ENCODE data around the gene CHMP4A. TPM values are rescaled to one million over a fixed set of nuclear protein-coding genes. Genes with fewer than 3 reads are reported as not detected.

The CHMP4A gene
- total RNA-seq, 4 donors from 2014 or later, result 93.4 to 134 (median 106) TPM

DNA sequence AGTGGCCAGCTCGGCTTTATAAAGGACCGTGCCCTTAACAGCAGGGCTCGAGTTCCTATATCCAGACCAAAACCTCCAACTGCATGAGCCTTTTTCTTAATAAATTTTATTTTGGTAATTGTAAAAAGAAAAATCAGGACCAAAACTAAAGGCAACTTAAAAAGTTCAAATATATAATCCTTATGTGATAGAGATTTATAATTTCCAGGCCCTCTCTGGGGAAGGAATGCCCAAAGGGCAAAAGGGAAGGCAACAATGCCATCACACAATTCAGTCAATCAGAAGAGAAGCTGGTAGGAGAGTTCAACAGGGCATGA lies 24.3 kb downstream of the CHMP4A start:
- Histone ChIP-seq H3K27me3 (no peaks in the 10 kb centered on the region), H3K4me3 (peak overlapping the region in 1 of 2 donors; percentile 77), H3K27ac (peak overlapping the region in 3 of 4 donors; percentile 72 to 83 (median 81)), H3K9me3 (no peaks in the 10 kb centered on the region), H3K36me3 (peaks cover 0 to 70% of the 10 kb centered on the region in 2 donors), H3K4me1 (peaks cover 0 to 30% (median 10%) of the 10 kb centered on the region in 3 donors)
- WGBS, 2 donors (ENCODE audit: low coverage in 1 of 2), result 0% methylated on average over 3 of the region's 3 CpGs; no CpG with 5 or more reads in 1 of the 2 donors
- no peak for ATAC-seq
- TF ChIP-seq, protein P1, sequence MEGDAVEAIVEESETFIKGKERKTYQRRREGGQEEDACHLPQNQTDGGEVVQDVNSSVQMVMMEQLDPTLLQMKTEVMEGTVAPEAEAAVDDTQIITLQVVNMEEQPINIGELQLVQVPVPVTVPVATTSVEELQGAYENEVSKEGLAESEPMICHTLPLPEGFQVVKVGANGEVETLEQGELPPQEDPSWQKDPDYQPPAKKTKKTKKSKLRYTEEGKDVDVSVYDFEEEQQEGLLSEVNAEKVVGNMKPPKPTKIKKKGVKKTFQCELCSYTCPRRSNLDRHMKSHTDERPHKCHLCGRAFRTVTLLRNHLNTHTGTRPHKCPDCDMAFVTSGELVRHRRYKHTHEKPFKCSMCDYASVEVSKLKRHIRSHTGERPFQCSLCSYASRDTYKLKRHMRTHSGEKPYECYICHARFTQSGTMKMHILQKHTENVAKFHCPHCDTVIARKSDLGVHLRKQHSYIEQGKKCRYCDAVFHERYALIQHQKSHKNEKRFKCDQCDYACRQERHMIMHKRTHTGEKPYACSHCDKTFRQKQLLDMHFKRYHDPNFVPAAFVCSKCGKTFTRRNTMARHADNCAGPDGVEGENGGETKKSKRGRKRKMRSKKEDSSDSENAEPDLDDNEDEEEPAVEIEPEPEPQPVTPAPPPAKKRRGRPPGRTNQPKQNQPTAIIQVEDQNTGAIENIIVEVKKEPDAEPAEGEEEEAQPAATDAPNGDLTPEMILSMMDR (IDR thresholded peaks at IDR 0.05), result no peak
- no peak for TF ChIP-seq EP300 (IDR thresholded peaks at IDR 0.05)
- no peak for TF ChIP-seq POLR2AphosphoS5 (IDR thresholded peaks at IDR 0.05)
- TF ChIP-seq POLR2A (IDR thresholded peaks at IDR 0.05), result no peak

DNA sequence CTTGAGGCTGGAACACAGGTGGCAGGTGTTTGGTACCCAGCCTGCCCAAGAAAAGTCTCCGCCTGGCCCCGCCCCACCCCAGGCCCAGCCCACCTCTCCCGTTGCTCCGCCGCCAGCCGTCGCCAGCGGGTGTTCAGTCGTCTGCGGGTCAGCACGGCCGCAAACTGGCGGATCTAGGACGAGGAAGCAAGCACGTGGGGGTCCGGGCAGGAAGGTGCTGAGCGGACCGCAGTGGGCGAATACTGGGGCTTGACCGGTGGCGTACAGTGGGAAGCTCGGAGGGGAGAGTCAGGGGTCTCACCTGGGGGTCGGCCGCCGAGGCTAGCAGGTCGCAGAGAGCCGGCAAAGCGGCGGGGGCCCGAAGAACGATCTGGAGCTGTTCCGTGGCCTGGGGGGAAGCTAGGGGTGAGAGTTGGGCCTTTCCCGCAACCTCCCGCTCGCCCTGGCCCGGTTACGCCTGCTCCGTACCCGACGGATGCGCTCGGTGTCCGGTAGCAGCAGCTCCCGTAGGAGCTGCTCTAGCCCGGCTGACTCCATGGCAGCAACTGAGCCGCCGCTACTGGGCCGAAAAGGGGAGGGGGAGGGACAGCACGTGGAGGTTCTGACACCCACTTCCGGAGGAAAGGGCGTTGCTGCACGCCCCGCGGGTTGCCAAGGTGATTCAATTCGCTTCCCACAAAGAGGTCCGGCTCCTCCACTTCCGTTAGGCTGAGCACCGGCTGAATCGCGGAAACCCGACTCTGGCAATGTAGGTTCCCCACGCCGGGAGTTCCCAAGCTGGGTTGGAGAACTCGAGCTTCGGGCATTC lies 24.8 kb downstream of the CHMP4A start, which contains the start of gene IPO4:
Gene IPO4 (minus strand): TSS at position 566 of the 808 bp plus-strand sequence. CDS start 29 bp downstream, at position 537.
- H3K36me3 ChIP-seq, result peaks cover 0 to 70% of the 10 kb centered on the region in 2 donors
- peak; percentile 97 for ATAC-seq
- 2% methylated on average over 7 of the region's 65 CpGs; no CpG with 5 or more reads in 1 of the 2 donors for WGBS, 2 donors (ENCODE audit: low coverage in 1 of 2)
- TF ChIP-seq POLR2A (IDR thresholded peaks at IDR 0.05), result peak; percentile 45 to 58
- TF ChIP-seq EP300 (IDR thresholded peaks at IDR 0.05), result no peak
- TF ChIP-seq POLR2AphosphoS5 (IDR thresholded peaks at IDR 0.05), result peak; percentile 82
- peak within 1 kb of the TSS; percentile 57 to 77 for H3K4me3 ChIP-seq
- H3K4me1 ChIP-seq, result peaks cover 0 to 28% (median 10%) of the 10 kb centered on the region in 3 donors
- no peaks in the 10 kb centered on the region for H3K27me3 ChIP-seq
- H3K27ac ChIP-seq, result peak within 1 kb of the TSS; percentile 2 to 83 (median 76)
- no peaks in the 10 kb centered on the region for H3K9me3 ChIP-seq

DNA sequence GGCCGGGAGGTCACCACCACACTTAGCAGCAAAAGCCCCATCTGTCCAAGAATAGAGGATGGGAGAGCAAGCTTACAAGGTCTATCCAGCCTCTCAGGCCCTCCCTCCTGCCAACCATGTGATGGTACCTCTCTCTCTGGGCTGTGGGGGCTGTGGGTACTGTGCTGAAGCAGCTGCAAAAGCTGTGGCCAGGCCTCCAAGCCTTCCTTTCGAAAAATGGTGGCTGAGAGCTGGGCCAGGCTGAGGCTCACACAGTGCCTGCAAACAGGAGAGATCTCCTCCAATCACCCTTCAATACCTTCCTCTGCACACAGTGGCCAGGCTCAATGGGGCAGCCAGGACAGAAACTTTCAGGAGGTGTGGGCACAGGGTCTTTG lies 25.8 kb downstream of the CHMP4A start:
- Histone ChIP-seq H3K4me3 (peak overlapping the region in 1 of 2 donors; percentile 77), H3K9me3 (no peaks in the 10 kb centered on the region), H3K4me1 (peaks cover 0 to 28% (median 10%) of the 10 kb centered on the region in 3 donors), H3K36me3 (peaks cover 0 to 70% of the 10 kb centered on the region in 2 donors), H3K27ac (peak overlapping the region in 3 of 4 donors; percentile 72 to 83 (median 81)), H3K27me3 (no peaks in the 10 kb centered on the region)
- ATAC-seq, result no peak
- 100% methylated on average over 1 of the region's 2 CpGs; no CpG with 5 or more reads in 1 of the 2 donors for WGBS, 2 donors (ENCODE audit: low coverage in 1 of 2)
- TF ChIP-seq EP300 (IDR thresholded peaks at IDR 0.05) (no peak), POLR2A (IDR thresholded peaks at IDR 0.05) (no peak), POLR2AphosphoS5 (IDR thresholded peaks at IDR 0.05) (no peak)
- TF ChIP-seq, protein P1 (IDR thresholded peaks at IDR 0.05), result no peak

DNA sequence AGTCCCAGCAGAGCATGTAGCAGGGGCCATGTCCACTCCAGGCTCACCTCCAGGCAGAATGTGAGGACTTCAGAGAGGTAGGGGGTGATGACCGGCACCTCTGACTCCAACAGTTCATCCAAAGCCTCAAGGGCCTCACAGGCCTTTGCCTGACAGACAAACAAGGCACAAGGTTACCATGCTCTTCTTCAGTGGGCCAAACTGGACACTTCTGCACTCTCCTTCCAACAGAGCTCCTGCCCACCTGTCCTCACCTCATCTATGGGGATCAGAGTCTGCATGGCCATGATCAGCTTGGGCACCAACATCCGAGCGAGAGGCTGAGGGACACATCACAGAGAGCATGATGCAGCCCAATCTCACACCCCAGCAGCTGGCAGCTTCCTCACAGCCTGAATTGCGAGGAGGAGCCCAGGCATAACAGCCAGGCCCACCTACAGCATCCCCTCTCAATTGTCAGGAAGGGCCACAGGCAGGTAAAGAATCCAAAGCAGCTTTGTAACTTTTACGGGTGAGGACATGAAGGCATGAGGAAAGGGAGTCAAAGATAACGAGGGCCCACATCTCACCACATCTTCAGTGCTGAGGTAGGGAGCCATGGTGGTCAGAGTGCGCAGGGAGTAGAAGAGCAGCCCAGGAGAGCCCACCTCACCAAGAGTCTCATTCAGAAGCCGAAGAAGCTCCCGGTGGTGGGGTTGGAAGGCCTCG lies 26.3 kb downstream of the CHMP4A start:
- 80 to 97% methylated on average over 1 to 6 of the region's 10 CpGs for WGBS, 2 donors (ENCODE audit: low coverage in 1 of 2)
- H3K4me1 ChIP-seq, result peaks cover 0 to 22% (median 10%) of the 10 kb centered on the region in 3 donors
- no peak for ATAC-seq
- no peak overlapping the region for H3K4me3 ChIP-seq
- H3K36me3 ChIP-seq, result peaks cover 0 to 70% of the 10 kb centered on the region in 2 donors
- no peaks in the 10 kb centered on the region for H3K9me3 ChIP-seq
- no peak overlapping the region for H3K27ac ChIP-seq
- TF ChIP-seq EP300 (IDR thresholded peaks at IDR 0.05), result no peak
- no peak for TF ChIP-seq POLR2A (IDR thresholded peaks at IDR 0.05)
- TF ChIP-seq POLR2AphosphoS5 (IDR thresholded peaks at IDR 0.05), result no peak
- TF ChIP-seq, protein P1 (IDR thresholded peaks at IDR 0.05), result no peak
- no peaks in the 10 kb centered on the region for H3K27me3 ChIP-seq

DNA sequence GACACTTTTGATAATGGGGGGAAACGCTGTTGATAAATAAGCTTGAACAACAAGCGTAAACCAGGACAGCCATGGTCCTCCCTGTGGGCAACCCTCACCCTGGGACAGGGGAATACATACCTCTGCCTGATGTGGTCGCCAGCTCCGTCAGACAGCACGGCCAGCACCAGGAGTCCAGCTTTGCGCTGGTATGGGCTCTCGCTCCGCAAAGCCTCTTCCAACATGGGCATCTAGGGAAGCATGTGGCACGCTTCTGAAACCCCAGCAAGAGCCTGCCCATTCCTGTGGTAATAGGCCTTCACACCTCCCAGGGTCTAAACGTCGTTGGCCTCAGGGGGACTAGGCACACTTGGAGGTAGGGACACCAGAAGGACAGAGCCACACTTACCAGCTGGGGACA lies 27.5 kb downstream of the CHMP4A start:
- no peaks in the 10 kb centered on the region for H3K27me3 ChIP-seq
- peaks cover 0 to 21% (median 10%) of the 10 kb centered on the region in 3 donors for H3K4me1 ChIP-seq
- no peak for TF ChIP-seq EP300 (IDR thresholded peaks at IDR 0.05)
- no peak for TF ChIP-seq POLR2A (IDR thresholded peaks at IDR 0.05)
- no peak for TF ChIP-seq POLR2AphosphoS5 (IDR thresholded peaks at IDR 0.05)
- TF ChIP-seq, protein P1 (IDR thresholded peaks at IDR 0.05), result no peak
- H3K9me3 ChIP-seq, result no peaks in the 10 kb centered on the region
- no peak overlapping the region for H3K4me3 ChIP-seq
- H3K36me3 ChIP-seq, result peaks cover 0 to 70% of the 10 kb centered on the region in 2 donors
- ATAC-seq, result no peak
- WGBS, 2 donors (ENCODE audit: low coverage in 1 of 2), result 60 to 91% methylated on average over 1 to 5 of the region's 11 CpGs
- H3K27ac ChIP-seq, result no peak overlapping the region

All from gastroesophageal sphincter (tissue), 4 donors.